ENCODE data around the gene UGT1A5.

DNA sequence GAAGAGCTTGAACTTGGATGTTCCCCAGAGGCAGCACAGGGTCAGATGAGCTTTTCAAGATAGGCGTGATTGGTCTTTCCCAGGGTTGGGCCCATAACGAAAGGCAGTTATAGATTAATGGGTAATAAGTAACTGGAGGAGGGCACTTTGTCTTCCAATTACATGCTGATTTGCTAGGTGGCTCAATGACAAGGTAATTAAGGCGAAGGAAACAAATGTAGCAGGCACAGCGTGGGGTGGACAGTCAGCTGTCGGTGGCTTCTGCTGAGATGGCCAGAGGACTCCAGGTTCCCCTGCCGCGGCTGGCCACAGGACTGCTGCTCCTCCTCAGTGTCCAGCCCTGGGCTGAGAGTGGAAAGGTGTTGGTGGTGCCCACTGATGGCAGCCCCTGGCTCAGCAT lies 5.8 kb downstream of the UGT1A5 start, which contains the start of gene UGT1A4:
- TF ChIP-seq, protein P1, sequence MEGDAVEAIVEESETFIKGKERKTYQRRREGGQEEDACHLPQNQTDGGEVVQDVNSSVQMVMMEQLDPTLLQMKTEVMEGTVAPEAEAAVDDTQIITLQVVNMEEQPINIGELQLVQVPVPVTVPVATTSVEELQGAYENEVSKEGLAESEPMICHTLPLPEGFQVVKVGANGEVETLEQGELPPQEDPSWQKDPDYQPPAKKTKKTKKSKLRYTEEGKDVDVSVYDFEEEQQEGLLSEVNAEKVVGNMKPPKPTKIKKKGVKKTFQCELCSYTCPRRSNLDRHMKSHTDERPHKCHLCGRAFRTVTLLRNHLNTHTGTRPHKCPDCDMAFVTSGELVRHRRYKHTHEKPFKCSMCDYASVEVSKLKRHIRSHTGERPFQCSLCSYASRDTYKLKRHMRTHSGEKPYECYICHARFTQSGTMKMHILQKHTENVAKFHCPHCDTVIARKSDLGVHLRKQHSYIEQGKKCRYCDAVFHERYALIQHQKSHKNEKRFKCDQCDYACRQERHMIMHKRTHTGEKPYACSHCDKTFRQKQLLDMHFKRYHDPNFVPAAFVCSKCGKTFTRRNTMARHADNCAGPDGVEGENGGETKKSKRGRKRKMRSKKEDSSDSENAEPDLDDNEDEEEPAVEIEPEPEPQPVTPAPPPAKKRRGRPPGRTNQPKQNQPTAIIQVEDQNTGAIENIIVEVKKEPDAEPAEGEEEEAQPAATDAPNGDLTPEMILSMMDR (IDR thresholded peaks at IDR 0.05), result no peak
- TF ChIP-seq POLR2AphosphoS5 (IDR thresholded peaks at IDR 0.05), result no peak
